Activated naive CD4-positive, alpha-beta T cell treated with anti-CD3 and anti-CD28 coated beads, Interleukin-2, amount 50 U/mL, for 16 hours (primary cell): ENCODE measurements around the gene RGMB.

Experiments used
- DNase-seq: peaks from one replicate; pipeline ENCODE4 v3.0.0-alpha.2; 2020

The RGMB gene

GRCh38 chr5:98836175-98836574, 62.7 kb downstream of the RGMB start:
- DNase-seq = no peak

DNA sequence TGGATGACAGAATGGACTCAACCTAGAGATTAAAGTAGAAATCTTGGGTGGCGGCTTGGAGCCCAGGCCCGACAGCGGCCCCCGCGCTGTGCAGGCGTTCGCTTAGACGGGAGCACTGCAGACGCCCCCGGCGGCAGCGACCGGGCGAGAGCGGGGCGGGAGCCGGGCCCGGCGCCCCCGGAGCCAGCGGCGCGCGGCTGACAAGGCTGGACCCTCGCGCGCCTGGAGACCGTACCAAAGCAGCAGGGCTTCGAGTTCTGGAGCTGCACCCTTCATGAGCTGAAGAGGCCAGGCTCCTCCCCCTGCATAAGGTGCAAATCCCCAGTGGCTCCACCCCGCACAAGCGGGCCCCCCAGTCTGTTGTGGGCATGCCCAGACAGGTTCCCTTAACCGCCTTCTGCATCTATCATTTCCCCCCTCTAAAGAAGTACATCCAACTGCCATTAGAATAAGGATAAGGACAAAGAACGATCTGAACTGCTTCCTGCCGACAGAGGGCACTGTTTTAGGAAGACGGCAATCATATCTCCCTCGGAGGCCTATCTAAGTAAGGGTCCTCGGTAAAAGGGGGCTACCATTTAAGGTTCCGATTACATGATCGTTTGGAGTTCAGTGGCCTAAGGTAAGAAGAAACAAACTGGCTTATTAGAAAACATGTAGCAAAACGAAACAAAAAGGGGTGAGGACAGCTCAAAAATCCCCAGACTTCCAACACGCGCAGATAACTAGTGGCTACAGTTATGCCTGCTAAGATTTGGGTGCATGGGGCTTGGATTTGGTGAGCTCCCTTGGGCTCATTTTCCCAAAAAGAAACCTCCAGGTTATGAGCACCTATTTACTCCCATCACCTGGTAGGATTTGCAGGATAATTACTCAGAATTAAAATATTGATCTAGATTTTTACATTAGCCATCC, 66.3 kb downstream of the RGMB start:
- no peak for DNase-seq

- no peak for DNase-seq
These were observed 67.5 kb downstream of the RGMB start for GRCh38 chr5:98840946-98841345.

DNA sequence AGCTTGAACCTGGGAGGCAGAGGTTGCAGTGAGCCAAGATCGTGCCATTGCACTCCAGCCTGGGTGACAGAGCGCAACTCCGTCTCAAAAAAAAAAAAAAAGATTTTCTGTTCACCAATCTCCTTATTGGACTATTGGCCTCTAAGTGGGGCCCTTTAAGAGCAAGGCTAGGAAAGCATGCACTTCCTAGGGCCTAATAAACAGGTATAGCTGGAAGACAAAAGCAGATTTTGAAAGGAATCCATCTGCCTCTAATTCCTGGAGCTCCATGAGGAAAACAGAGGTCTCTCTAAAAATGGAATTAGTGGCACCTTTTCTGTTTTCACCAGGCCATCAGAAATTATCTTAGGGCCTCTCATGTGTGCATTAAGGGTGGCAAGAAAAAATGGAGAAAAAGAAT, 70.0 kb downstream of the RGMB start:
- no peak for DNase-seq

DNA sequence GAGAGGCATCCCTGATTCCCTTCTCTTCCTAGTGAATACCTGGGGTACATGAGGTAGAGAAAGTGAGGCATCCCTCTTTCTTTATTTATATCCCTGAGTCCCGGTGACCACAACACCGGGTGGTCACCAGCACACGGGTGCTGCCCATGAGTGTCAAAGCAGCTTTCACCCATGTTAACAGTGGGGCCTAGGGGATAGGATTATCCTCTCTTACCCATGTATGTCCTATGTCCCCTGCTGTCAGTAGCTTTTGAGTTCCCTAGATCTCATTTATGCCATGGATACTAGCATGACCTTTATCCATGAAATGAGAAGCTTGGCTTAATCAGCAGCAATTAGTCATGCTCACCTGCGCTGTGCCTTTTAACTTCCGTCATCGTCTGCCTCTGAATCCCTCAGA, 71.4 kb downstream of the RGMB start:
- no peak for DNase-seq

- no peak for DNase-seq
These were observed 72.4 kb downstream of the RGMB start for GRCh38 chr5:98845878-98846277.
